ENCODE measurements around the gene DOCK9. TPM values are rescaled to one million over a fixed set of nuclear protein-coding genes. Genes with fewer than 3 reads are reported as not detected.

Gene DOCK9
- polyA plus RNA-seq, 1 donor (not counting 4 experiments of a cell fraction or from before 2014, with no cell fraction given): 110 TPM

- Histone ChIP-seq H3K4me3 (ENCODE audit: control insufficient read depth in 2 of 3, extremely low read depth in 1 of 3, insufficient read depth in 2 of 3, low read depth in 1 of 3, low read length in 3 of 3) (no peak overlapping the region), H2AFZ (ENCODE audit: control insufficient read depth, low read length) (no peak overlapping the region), H4K20me1 (ENCODE audit: control insufficient read depth, extremely low read depth, insufficient read depth, low read length) (no peaks in the 10 kb centered on the region), H3K27ac (ENCODE audit: control insufficient read depth, insufficient read depth, low read length) (no peak overlapping the region), H3K36me3 (ENCODE audit: control insufficient read depth in 2 of 2, extremely low read depth in 1 of 2, insufficient read depth in 2 of 2, low read length in 2 of 2) (no peaks in the 10 kb centered on the region), H3K4me1 (ENCODE audit: control insufficient read depth, extremely low read depth, insufficient read depth, low read length) (peaks cover 43% of the 10 kb centered on the region), H3K27me3 (ENCODE audit: control insufficient read depth, extremely low read depth, insufficient read depth, low read length) (no peaks in the 10 kb centered on the region), H3K79me2 (ENCODE audit: control insufficient read depth, insufficient read depth, low read length) (peaks cover 40% of the 10 kb centered on the region), H3K9me3 (ENCODE audit: control insufficient read depth, low read depth, low read length) (no peaks in the 10 kb centered on the region), H3K9ac (ENCODE audit: control insufficient read depth, extremely low read depth, insufficient read depth, low read length) (no peak overlapping the region), H3K4me2 (ENCODE audit: control insufficient read depth, extremely low read depth, insufficient read depth, low read depth, low read length) (no peak overlapping the region), H3K9me1 (ENCODE audit: control insufficient read depth, extremely low read depth, insufficient read depth, low read length) (no peaks in the 10 kb centered on the region)
- DNase-seq (ENCODE audit: low read depth, low spot score) (no peak), FAIRE-seq (no peak)
- TF ChIP-seq EZH2 (IDR thresholded peaks at IDR 0.05; ENCODE audit: low read length): no peak
- no peak for TF ChIP-seq CTCF (optimal IDR thresholded peaks at IDR 0.05 in 1 of 3, IDR thresholded peaks at IDR 0.05 in 1 of 3, conservative IDR thresholded peaks at IDR 0.05 in 1 of 3; ENCODE audit: extremely low read depth in 1 of 3, insufficient read depth in 2 of 3, low read length in 3 of 3)
- dilution Hi-C loops (cut with MboI; ENCODE audit: extremely low pct_ligation_motif_present, low sequenced_read_pairs): no loop called here
Measured at GRCh38 chr13:99007414-99007986, 29.6 kb upstream of the DOCK9 start.

GRCh38 chr13:99005609-99006008 is 27.7 kb upstream of the DOCK9 start:
- no peak overlapping the region for H3K27ac ChIP-seq (ENCODE audit: control insufficient read depth, insufficient read depth, low read length)
- FAIRE-seq (no peak), DNase-seq (ENCODE audit: low read depth, low spot score) (no peak)
- dilution Hi-C loops (cut with MboI; ENCODE audit: extremely low pct_ligation_motif_present, low sequenced_read_pairs): no loop called here
- H3K4me2 ChIP-seq (ENCODE audit: control insufficient read depth, extremely low read depth, insufficient read depth, low read depth, low read length): no peak overlapping the region
- H3K9me1 ChIP-seq (ENCODE audit: control insufficient read depth, extremely low read depth, insufficient read depth, low read length): no peaks in the 10 kb centered on the region
- H3K4me1 ChIP-seq (ENCODE audit: control insufficient read depth, extremely low read depth, insufficient read depth, low read length): peaks cover 35% of the 10 kb centered on the region
- H3K4me3 ChIP-seq (ENCODE audit: control insufficient read depth in 2 of 3, extremely low read depth in 1 of 3, insufficient read depth in 2 of 3, low read depth in 1 of 3, low read length in 3 of 3): no peak overlapping the region
- H3K79me2 ChIP-seq (ENCODE audit: control insufficient read depth, insufficient read depth, low read length): peaks cover 29% of the 10 kb centered on the region
- H3K27me3 ChIP-seq (ENCODE audit: control insufficient read depth, extremely low read depth, insufficient read depth, low read length): no peaks in the 10 kb centered on the region
- H3K36me3 ChIP-seq (ENCODE audit: control insufficient read depth in 2 of 2, extremely low read depth in 1 of 2, insufficient read depth in 2 of 2, low read length in 2 of 2): no peaks in the 10 kb centered on the region
- no peak overlapping the region for H3K9ac ChIP-seq (ENCODE audit: control insufficient read depth, extremely low read depth, insufficient read depth, low read length)
- TF ChIP-seq EZH2 (IDR thresholded peaks at IDR 0.05; ENCODE audit: low read length): no peak
- no peak for TF ChIP-seq CTCF (optimal IDR thresholded peaks at IDR 0.05 in 1 of 3, IDR thresholded peaks at IDR 0.05 in 1 of 3, conservative IDR thresholded peaks at IDR 0.05 in 1 of 3; ENCODE audit: extremely low read depth in 1 of 3, insufficient read depth in 2 of 3, low read length in 3 of 3)
- no peak overlapping the region for H2AFZ ChIP-seq (ENCODE audit: control insufficient read depth, low read length)
- H3K9me3 ChIP-seq (ENCODE audit: control insufficient read depth, low read depth, low read length): no peaks in the 10 kb centered on the region
- H4K20me1 ChIP-seq (ENCODE audit: control insufficient read depth, extremely low read depth, insufficient read depth, low read length): no peaks in the 10 kb centered on the region

Measured in keratinocyte (primary cell).